GM18511 (cell line): ENCODE results near the gene BMERB1.
"Not testable (repeated sequence)": the region's sequence is repeated elsewhere in the genome, so short reads cannot be mapped to it uniquely, and the experiment has no call there.

Experiments
- ATAC-seq: cut with Tn5 transposase; IDR thresholded peaks from one replicate; pipeline ENCODE4 v1.9.1; 2021; ENCODE audit warnings: mild to moderate bottlenecking, moderate library complexity; ENCODE audit not compliant: unreplicated experiment

BMERB1 gene

GRCh38 chr16:15519790-15520189 lies 85.4 kb downstream of the BMERB1 start:
- ATAC-seq: no peak

GRCh38 chr16:15521390-15521757 lies 87.0 kb downstream of the BMERB1 start:
- no peak for ATAC-seq

GRCh38 chr16:15521758-15522509 lies 87.5 kb downstream of the BMERB1 start:
- ATAC-seq: no peak

- no peak for ATAC-seq
These were observed 88.7 kb downstream of the BMERB1 start for GRCh38 chr16:15523092-15523541.

GRCh38 chr16:15523939-15524338 lies 89.6 kb downstream of the BMERB1 start:
- ATAC-seq: no peak

- no peak for ATAC-seq
These were observed 90.6 kb downstream of the BMERB1 start for GRCh38 chr16:15524966-15525365.

- ATAC-seq: no peak
These were observed 91.7 kb downstream of the BMERB1 start for GRCh38 chr16:15526097-15526496.

- no peak for ATAC-seq
These were observed 92.3 kb downstream of the BMERB1 start for GRCh38 chr16:15526731-15527130.

- no peak for ATAC-seq
These were observed 95.3 kb downstream of the BMERB1 start for GRCh38 chr16:15529673-15530072.

GRCh38 chr16:15530085-15530484 lies 95.7 kb downstream of the BMERB1 start:
- no peak for ATAC-seq

- no peak for ATAC-seq
These were observed 98.4 kb downstream of the BMERB1 start for GRCh38 chr16:15532825-15533224.

GRCh38 chr16:15533386-15533785 lies 99.0 kb downstream of the BMERB1 start:
- ATAC-seq: no peak

GRCh38 chr16:15535772-15536171 lies 101.4 kb downstream of the BMERB1 start:
- ATAC-seq: no peak

GRCh38 chr16:15536843-15537242 lies 102.5 kb downstream of the BMERB1 start:
- ATAC-seq: no peak

GRCh38 chr16:15538507-15538906 lies 104.1 kb downstream of the BMERB1 start:
- no peak for ATAC-seq

GRCh38 chr16:15539197-15539596 lies 104.8 kb downstream of the BMERB1 start:
- no peak for ATAC-seq

GRCh38 chr16:15542261-15542660 lies 107.9 kb downstream of the BMERB1 start:
- no peak for ATAC-seq

GRCh38 chr16:15542734-15543347 lies 108.5 kb downstream of the BMERB1 start:
- no peak for ATAC-seq

GRCh38 chr16:15544405-15544804 lies 110.0 kb downstream of the BMERB1 start:
- no peak for ATAC-seq

- ATAC-seq: no peak
These were observed 111.2 kb downstream of the BMERB1 start for GRCh38 chr16:15545544-15545943.

- not testable (repeated sequence) for ATAC-seq
These were observed 112.8 kb downstream of the BMERB1 start for GRCh38 chr16:15547072-15547767.

- no peak for ATAC-seq
These were observed 113.3 kb downstream of the BMERB1 start for GRCh38 chr16:15547768-15548096.
